AG09319 (cell line): ENCODE results near the gene KIF18B.

Source experiments
- DNase-seq: peaks from one replicate; pipeline ENCODE4 v3.0.0-alpha.2; 2010; ENCODE audit warnings: low read depth; ENCODE audit errors: extremely low read depth
- TF ChIP-seq, protein P1 (sequence below): IDR thresholded peaks from 2 replicates; pipeline ENCODE4 v1.5.1; 2011; ENCODE audit warnings: low read depth, mild to moderate bottlenecking, inconsistent platforms, low read length, moderate library complexity

Gene KIF18B

DNA sequence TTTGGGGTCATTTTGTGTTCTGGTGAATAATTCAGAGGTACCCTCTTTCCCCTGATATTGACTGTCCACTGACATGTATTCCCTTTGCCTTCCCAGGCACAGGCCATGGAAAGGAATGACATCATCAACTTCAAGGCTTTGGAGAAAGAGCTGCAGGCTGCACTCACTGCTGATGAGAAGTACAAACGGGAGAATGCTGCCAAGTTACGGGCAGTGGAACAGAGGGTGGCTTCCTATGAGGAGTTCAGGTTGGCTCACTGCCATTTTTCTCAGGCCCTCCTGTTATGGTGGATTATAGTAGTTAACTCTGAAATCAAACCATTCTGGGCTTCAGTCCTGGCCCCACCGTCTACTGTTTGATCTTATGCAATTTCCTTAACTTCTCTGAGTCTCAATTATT, 46.7 kb downstream of the KIF18B start:
- TF ChIP-seq, protein P1, sequence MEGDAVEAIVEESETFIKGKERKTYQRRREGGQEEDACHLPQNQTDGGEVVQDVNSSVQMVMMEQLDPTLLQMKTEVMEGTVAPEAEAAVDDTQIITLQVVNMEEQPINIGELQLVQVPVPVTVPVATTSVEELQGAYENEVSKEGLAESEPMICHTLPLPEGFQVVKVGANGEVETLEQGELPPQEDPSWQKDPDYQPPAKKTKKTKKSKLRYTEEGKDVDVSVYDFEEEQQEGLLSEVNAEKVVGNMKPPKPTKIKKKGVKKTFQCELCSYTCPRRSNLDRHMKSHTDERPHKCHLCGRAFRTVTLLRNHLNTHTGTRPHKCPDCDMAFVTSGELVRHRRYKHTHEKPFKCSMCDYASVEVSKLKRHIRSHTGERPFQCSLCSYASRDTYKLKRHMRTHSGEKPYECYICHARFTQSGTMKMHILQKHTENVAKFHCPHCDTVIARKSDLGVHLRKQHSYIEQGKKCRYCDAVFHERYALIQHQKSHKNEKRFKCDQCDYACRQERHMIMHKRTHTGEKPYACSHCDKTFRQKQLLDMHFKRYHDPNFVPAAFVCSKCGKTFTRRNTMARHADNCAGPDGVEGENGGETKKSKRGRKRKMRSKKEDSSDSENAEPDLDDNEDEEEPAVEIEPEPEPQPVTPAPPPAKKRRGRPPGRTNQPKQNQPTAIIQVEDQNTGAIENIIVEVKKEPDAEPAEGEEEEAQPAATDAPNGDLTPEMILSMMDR = no peak
- no peak for DNase-seq

DNA sequence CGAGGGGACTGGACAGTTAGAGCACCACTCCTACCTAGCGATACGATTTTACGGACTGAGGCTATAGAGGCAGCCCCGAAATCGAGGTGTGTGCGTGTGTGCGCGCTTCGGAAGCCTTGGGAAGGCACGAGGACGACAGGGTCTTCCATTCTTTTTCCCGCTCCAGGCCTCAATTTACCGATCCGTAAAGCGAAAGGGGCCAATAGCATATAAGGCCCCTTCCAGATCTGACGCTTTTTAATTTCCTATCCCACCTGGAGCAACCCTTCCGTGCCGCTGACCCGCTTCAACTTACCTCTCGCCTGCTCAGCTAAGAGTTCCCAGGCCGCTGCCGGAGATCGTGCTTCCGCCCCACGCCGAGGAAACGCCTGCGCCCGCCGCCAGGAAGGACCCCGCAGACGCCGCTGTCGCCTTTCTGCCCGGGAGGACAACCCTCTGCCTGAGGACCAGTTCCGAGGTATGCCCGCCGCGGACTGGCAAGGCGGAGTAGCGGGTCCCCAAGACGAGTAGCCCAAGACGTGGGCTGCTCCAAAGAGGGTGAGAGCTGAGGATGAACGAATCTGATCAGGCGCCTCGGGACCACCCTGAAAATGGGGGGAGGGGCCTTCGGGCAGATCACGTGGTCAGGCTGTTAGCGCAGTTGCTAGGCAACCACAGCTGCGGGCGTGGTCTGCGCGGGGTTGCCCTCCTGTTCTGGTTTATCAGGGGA, 48.3 kb downstream of the KIF18B start, which contains the start of gene EFTUD2:
Gene EFTUD2, minus strand, starts transcription at position 372 of the 709 bp plus-strand sequence. CDS start 4,924 bp downstream, outside the sequence.
- TF ChIP-seq, protein P1 = no peak
- DNase-seq = peak; percentile 64

DNA sequence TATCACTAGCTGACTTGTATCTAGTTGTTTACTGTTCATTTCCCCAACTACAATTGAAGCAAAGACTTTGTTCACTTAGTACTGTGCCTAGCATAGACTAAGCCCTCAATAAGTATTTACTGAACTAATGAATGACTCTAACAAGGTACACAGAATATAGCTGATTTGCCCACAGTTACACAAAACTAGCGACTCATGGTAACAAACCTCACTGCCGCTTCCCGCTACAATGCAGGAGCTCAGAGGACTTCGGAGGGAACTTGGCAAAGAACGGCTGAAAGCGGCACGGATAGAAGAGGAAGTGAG, 48.9 kb downstream of the KIF18B start:
- DNase-seq = no peak
- TF ChIP-seq, protein P1 = no peak

DNA sequence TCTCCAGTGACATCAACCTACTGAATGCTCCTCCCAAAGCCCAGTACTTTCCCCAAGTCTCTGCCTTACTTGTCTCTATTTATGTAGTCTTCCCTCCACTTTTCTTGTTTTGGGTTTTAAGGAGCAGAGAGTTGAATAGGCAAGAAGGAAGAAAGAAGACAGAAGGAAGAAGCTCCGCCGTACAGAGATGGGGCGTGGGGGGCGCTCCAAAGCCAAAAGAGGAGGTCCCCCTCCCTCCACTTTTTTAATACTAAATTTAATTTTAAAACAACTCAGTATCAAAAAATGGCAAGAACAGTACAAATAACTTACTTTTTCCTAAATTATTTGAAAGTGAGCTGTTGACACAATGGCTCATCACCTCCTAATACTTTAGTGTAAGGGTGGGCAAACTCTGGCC, 52.9 kb downstream of the KIF18B start:
- TF ChIP-seq, protein P1 = no peak
- DNase-seq = no peak

DNA sequence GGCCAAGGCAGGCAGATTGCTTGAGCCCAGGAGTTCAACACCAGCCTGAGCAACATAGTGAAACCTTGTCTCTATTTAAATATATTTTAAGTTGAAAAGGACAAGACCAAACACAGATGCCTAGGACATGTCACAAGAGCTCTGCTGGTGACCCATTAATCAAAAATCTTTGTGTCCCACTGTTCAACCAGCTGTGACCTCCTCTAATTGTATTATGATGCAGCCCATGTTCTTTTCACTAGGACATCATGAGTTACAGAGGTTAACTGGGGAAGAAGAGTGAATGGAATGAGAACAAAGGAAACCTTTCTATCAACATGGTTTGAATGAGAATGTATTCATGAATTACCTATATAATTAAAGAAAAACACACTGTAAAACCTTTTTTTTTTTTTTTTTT, 55.3 kb downstream of the KIF18B start:
- no peak for DNase-seq
- TF ChIP-seq, protein P1 = no peak

DNA sequence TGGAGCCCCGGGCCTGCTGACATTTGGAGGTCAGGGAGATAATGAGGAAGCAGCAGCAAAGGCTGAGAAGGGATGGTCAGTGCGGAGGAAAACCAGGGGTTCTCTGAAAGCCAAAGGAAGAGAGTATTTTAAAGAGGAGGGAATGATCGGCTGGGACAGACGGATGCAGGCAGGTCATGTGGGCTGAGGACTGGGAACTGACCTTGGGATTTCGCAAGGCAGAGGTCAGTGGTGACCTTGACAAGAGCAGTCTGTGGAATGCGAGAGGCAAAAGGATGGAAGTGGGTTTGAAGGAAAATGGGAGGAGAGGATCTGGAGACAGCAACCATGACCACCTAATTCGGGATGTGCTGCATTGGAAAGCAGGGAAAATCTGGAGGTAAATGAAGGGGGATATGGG, 58.6 kb downstream of the KIF18B start:
- TF ChIP-seq, protein P1 = no peak
- no peak for DNase-seq

DNA sequence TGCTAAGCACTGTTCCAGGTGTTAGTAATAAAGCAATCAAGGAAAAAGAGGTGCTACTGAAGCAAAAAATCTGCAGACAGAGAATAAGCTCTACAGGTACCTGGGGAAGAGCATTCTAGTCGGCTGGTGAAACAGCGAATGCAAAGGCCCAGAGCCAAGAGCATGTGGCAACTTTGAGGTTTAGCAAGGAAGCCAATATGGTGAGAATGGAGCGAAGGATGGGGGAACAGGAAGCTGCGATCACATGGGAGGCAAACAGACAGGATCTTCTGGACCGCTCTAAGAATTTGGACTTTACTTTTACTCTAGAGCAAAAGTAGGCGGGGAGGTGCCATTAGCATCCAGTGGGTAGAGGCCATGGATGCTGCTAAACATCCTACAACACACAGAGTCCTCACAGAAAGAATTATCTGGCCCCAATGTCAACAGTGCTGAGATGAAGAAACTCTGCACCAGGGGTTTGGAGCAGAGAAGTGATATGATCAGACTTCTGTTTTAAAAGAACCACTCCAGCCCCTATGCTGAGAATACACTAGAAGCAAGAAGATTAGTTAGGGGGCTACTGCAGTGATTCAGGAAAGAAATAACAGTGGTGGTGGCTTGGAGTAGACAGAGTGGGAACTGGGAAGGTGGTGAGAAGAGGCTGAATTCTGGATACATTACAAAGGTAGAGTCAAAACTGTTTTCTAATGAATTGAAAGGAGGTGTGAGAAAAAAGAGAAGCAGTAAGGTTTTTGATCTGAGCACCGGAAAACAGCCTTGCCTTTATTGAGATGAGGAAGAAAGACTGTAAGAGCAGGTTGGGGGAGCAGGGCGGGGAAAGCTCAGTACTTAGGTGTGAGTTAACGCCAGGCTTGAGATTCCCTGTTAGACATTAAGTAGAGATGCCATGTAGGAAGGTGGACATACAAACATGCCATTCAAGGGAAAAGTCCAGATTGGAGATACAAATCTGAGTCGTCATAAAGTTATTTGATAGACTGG, 59.3 kb downstream of the KIF18B start:
- TF ChIP-seq, protein P1 = no peak
- DNase-seq = no peak
